H1 (cell line): ENCODE results near the gene VPS13A. TPM values are rescaled to one million over a fixed set of nuclear protein-coding genes. Genes with fewer than 3 reads are reported as not detected.

Experiments
- CTCF ChIA-PET: fragments of 300-600 bp; sonication (Branson Sonifier 250); formaldehyde crosslinking; loops from one replicate; lab custom pipeline; 2021; ENCODE audit not compliant: partially characterized antibody; lab: Charles Lee
- POLR2A ChIA-PET: fragments of 300-600 bp; sonication (Branson Sonifier 250); formaldehyde crosslinking; loops from one replicate; lab custom pipeline; 2021; ENCODE audit warnings: inconsistent platforms; ENCODE audit not compliant: partially characterized antibody; lab: Charles Lee
- DNase-seq, 2 experiments: peaks; one replicate each; pipeline versions ENCODE4 v3.0.0 to v3.0.0-alpha.2; 2010 to 2022; ENCODE audit warnings: low spot score in 2 of 2, low read depth in 1 of 2, mixed read lengths in 1 of 2
- FAIRE-seq: peaks from 2 replicates; lab custom pipeline; 2011; peaks lifted over from hg19 to GRCh38; lab: Jason Lieb, UNC
- H2AFZ ChIP-seq: 2 replicates; pipeline ENCODE4 v1.8.1; 2012; ENCODE audit warnings: low read length, inconsistent platforms
- H2AK5ac ChIP-seq: 2 replicates; pipeline ENCODE4 v1.6.1; 2013; ENCODE audit warnings: low read depth, low read length
- H2BK120ac ChIP-seq: replicated peaks from 2 replicates; pipeline ENCODE3; 2013; ENCODE audit warnings: low read depth, low read length, inconsistent platforms
- H2BK12ac ChIP-seq: 2 replicates; pipeline ENCODE4 v1.6.1; 2013; ENCODE audit warnings: low read depth, low read length
- H2BK15ac ChIP-seq: 2 replicates; pipeline ENCODE4 v1.6.1; 2013; ENCODE audit warnings: low read length
- H2BK20ac ChIP-seq: 2 replicates; pipeline ENCODE4 v1.6.1; 2013; ENCODE audit warnings: low read length
- H2BK5ac ChIP-seq: 2 replicates; pipeline ENCODE4 v1.6.1; 2013; ENCODE audit warnings: low read depth, low read length
- H3K14ac ChIP-seq: 2 replicates; pipeline ENCODE4 v1.6.1; 2013; ENCODE audit warnings: inconsistent platforms; ENCODE audit not compliant: insufficient read length
- H3K18ac ChIP-seq: 2 replicates; pipeline ENCODE4 v1.6.1; 2013; ENCODE audit warnings: low read length; ENCODE audit errors: extremely low read depth
- H3K23ac ChIP-seq: 2 replicates; pipeline ENCODE4 v1.6.1; 2013; ENCODE audit warnings: inconsistent platforms; ENCODE audit not compliant: insufficient read length
- H3K23me2 ChIP-seq: 2 replicates; pipeline ENCODE4 v1.6.1; 2013; ENCODE audit warnings: low read depth, low read length
- H3K27ac ChIP-seq: 2 replicates; pipeline ENCODE4 v1.6.1; 2011; ENCODE audit warnings: low read depth, low read length, inconsistent platforms
- H3K27me3 ChIP-seq, 4 experiments: replicated peaks in 1 of 4; 1 replicate in 1 of 4; 2 replicates in 3 of 4; pipeline versions ENCODE4 v1.6.1 to v1.8.1; 2011 to 2013; ENCODE audit warnings: low read length in 3 of 4, mild to moderate bottlenecking in 3 of 4, inconsistent platforms in 2 of 4, mixed read lengths in 2 of 4, moderate library complexity in 1 of 4; ENCODE audit not compliant: control insufficient read depth in 3 of 4, insufficient read depth in 3 of 4; ENCODE audit errors: extremely low read depth in 1 of 4
- H3K36me3 ChIP-seq, 4 experiments: 2 replicates each; pipeline versions ENCODE4 v1.6.1 to v1.8.1; 2011 to 2013; ENCODE audit warnings: mild to moderate bottlenecking in 4 of 4, low read length in 3 of 4, moderate library complexity in 2 of 4, control low read depth in 1 of 4, inconsistent platforms in 1 of 4; ENCODE audit not compliant: insufficient read depth in 4 of 4, control insufficient read depth in 2 of 4
- H3K4ac ChIP-seq: replicated peaks from 2 replicates; pipeline ENCODE3; 2013; ENCODE audit warnings: low read length, low read depth, mixed read lengths, inconsistent platforms; ENCODE audit not compliant: insufficient read length
- H3K4me1 ChIP-seq, 4 experiments: replicated peaks in 1 of 4; 1 replicate in 1 of 4; 2 replicates in 3 of 4; pipeline versions ENCODE4 v1.6.1 to v1.8.1; 2011 to 2013; ENCODE audit warnings: low read length in 3 of 4, inconsistent platforms in 2 of 4, mixed read lengths in 1 of 4; ENCODE audit not compliant: insufficient read depth in 4 of 4, control insufficient read depth in 3 of 4
- H3K4me2 ChIP-seq, 2 experiments: 2 replicates each; pipeline versions ENCODE4 v1.6.1 to v1.8.1; 2011 to 2013; ENCODE audit warnings: low read depth in 2 of 2, low read length in 2 of 2, control low read depth in 1 of 2, inconsistent platforms in 1 of 2, mild to moderate bottlenecking in 1 of 2; ENCODE audit not compliant: insufficient read depth in 1 of 2
- H3K4me3 ChIP-seq, 4 experiments: fragments of 200-600, 300-600 bp in 1 of 4; sonication (generic), shearing (Covaris generic), sonication (Bioruptor Twin) in 1 of 4; 2 replicates each; pipeline versions ENCODE4 v1.5.1 to v1.8.1; 2011 to 2016; ENCODE audit warnings: low read length in 4 of 4, low read depth in 3 of 4, control low read depth in 2 of 4, inconsistent platforms in 2 of 4, mild to moderate bottlenecking in 2 of 4, mixed read lengths in 1 of 4, moderate library complexity in 1 of 4; ENCODE audit not compliant: insufficient read depth in 2 of 4; ENCODE audit errors: extremely low read depth in 1 of 4
- H3K56ac ChIP-seq: replicated peaks from 2 replicates; pipeline ENCODE3; 2013; ENCODE audit warnings: low read depth, mild to moderate bottlenecking, mixed read lengths, low read length, inconsistent platforms; ENCODE audit not compliant: insufficient read length
- H3K79me1 ChIP-seq: 2 replicates; pipeline ENCODE4 v1.6.1; 2013; ENCODE audit warnings: low read depth, low read length, control low read depth
- H3K79me2 ChIP-seq, 2 experiments: 2 replicates each; pipeline versions ENCODE4 v1.6.1 to v1.8.1; 2012 to 2013; ENCODE audit warnings: low read length in 2 of 2, mild to moderate bottlenecking in 2 of 2, inconsistent platforms in 1 of 2; ENCODE audit not compliant: insufficient read depth in 2 of 2, control insufficient read depth in 1 of 2
- H3K9ac ChIP-seq, 4 experiments: replicated peaks in 1 of 4; 1 replicate in 1 of 4; 2 replicates in 3 of 4; pipeline versions ENCODE4 v1.6.1 to v1.8.1; 2011 to 2013; ENCODE audit warnings: low read depth in 3 of 4, low read length in 3 of 4, control low read depth in 2 of 4, mild to moderate bottlenecking in 2 of 4, moderate library complexity in 2 of 4, inconsistent platforms in 1 of 4; ENCODE audit errors: extremely low read depth in 1 of 4
- H3K9me3 ChIP-seq, 2 experiments: 2 replicates each; pipeline versions ENCODE4 v1.6.1 to v1.8.1; 2012 to 2013; ENCODE audit warnings: mild to moderate bottlenecking in 2 of 2, moderate library complexity in 2 of 2, control low read depth in 1 of 2, inconsistent platforms in 1 of 2, low read depth in 1 of 2, low read length in 1 of 2, mixed read lengths in 1 of 2; ENCODE audit not compliant: insufficient read depth in 2 of 2
- H4K20me1 ChIP-seq, 2 experiments: replicated peaks in 1 of 2; 2 replicates each; pipeline versions ENCODE3 to v1.8.1; 2011 to 2013; ENCODE audit warnings: inconsistent platforms in 2 of 2, low read length in 2 of 2, mild to moderate bottlenecking in 1 of 2; ENCODE audit not compliant: insufficient read depth in 2 of 2, control insufficient read depth in 1 of 2
- H4K5ac ChIP-seq: 2 replicates; pipeline ENCODE4 v1.6.1; 2013; ENCODE audit warnings: low read length, low read depth, mixed read lengths, inconsistent platforms; ENCODE audit not compliant: insufficient read length
- H4K8ac ChIP-seq: 2 replicates; pipeline ENCODE4 v1.8.0; 2013; ENCODE audit warnings: mild to moderate bottlenecking, moderate library complexity, low read length, inconsistent platforms; ENCODE audit not compliant: insufficient read depth; ENCODE audit errors: extremely low read depth
- H4K91ac ChIP-seq: replicated peaks from 2 replicates; pipeline ENCODE3; 2013; ENCODE audit warnings: low read length, mixed read lengths, inconsistent platforms; ENCODE audit not compliant: insufficient read length
- ATF2 ChIP-seq: IDR thresholded peaks from 2 replicates; pipeline ENCODE4 v1.6.1; 2012; ENCODE audit warnings: low read length, inconsistent platforms
- CEBPB ChIP-seq: IDR thresholded peaks from 2 replicates; pipeline ENCODE4 v1.6.1; 2012; ENCODE audit warnings: low read depth, low read length
- EZH2 ChIP-seq: fragments of 200-600 bp; sonication (generic); IDR thresholded peaks from 2 replicates; pipeline ENCODE4 v1.7.1; 2012; ENCODE audit warnings: low read depth, mild to moderate bottlenecking, moderate library complexity, low read length, inconsistent platforms; ENCODE audit not compliant: severe bottlenecking
- HDAC6 ChIP-seq: IDR thresholded peaks from one replicate; pipeline ENCODE4 v1.7.1; 2012; ENCODE audit warnings: low read depth, mild to moderate bottlenecking, inconsistent platforms, low read length, moderate library complexity
- RAD21 ChIP-seq, 2 experiments: IDR thresholded peaks in 1 of 2; conservative IDR thresholded peaks in 1 of 2; 2 replicates each; pipeline ENCODE4 v1.6.1; 2011; ENCODE audit warnings: low read depth in 2 of 2, low read length in 2 of 2, improper control_type of control experiment in 1 of 2, inconsistent platforms in 1 of 2, mild to moderate bottlenecking in 1 of 2, moderate library complexity in 1 of 2
- SIN3A ChIP-seq, 2 experiments: IDR thresholded peaks in 1 of 2; conservative IDR thresholded peaks in 1 of 2; 2 replicates each; pipeline ENCODE4 v1.6.1; 2011 to 2012; ENCODE audit warnings: low read length in 2 of 2, improper control_type of control experiment in 1 of 2, low read depth in 1 of 2, mild to moderate bottlenecking in 1 of 2
- SP1 ChIP-seq: IDR thresholded peaks from 2 replicates; pipeline ENCODE4 v1.6.1; 2011; ENCODE audit warnings: low read depth, low read length
- TCF12 ChIP-seq: IDR thresholded peaks from 2 replicates; pipeline ENCODE4 v1.6.1; 2011; ENCODE audit warnings: low read depth, mild to moderate bottlenecking, low read length
- WGBS, 2 experiments: shearing (Covaris generic) in 1 of 2; methylation state at CpG; one replicate each; pipeline versions ENCODE4 v1.1.6 to v1.1.7; 2013 to 2015; ENCODE audit warnings: low lambda C conversion rate in 2 of 2, mixed read lengths in 2 of 2, inconsistent platforms in 1 of 2, low coverage in 1 of 2, missing lambda C conversion rate in 1 of 2; ENCODE audit not compliant: insufficient replicate concordance in 2 of 2, insufficient coverage in 1 of 2, insufficient read length in 1 of 2; ENCODE audit errors: extremely low coverage in 1 of 2, missing lambda C conversion rate in 1 of 2; 5-methylcytosine and 5-hydroxymethylcytosine counted together
- polyA plus RNA-seq, 7 experiments: library from polyadenylated mRNA; depleted of rRNA in 3 of 7; stranded (reverse) in 5 of 7; unstranded in 2 of 7; fragments of >200 nt in 5 of 7; fragments of 200-250 nt in 2 of 7; gene quantifications; 1 replicate in 5 of 7; 2 replicates in 1 of 7; 4 replicates in 1 of 7; pipeline versions ENCODE4 v1.2.1 to v1.2.3, GENCODE V29; 2011 to 2013; ENCODE audit warnings: missing spikeins in 2 of 7, mixed read lengths in 2 of 7
- total RNA-seq: library from RNA; stranded (reverse); fragmentation: NEBNext Ultra II Directional; extraction: Animal tissue kit (Norgen Biotek cat#: 25700); gene quantifications from 2 replicates; pipeline ENCODE4 v1.2.1, GENCODE V29; 2021

VPS13A gene
- total and polyA plus RNA-seq, 2 of the 8 experiments (the other 6 are each of a cell fraction or from before 2014, with no cell fraction given), result 6.0 to 36.5 TPM

GRCh38 chr9:77161966-77162365 lies 15.4 kb upstream of the VPS13A start:
- FAIRE-seq, result no peak
- H3K14ac ChIP-seq, result no peak overlapping the region
- no peaks in the 10 kb centered on the region for H3K79me1 ChIP-seq
- H3K9me3 ChIP-seq, result no peaks in the 10 kb centered on the region
- H2BK5ac ChIP-seq, result no peak overlapping the region
- no peak overlapping the region for H3K4me3 ChIP-seq
- no peak overlapping the region for H3K4ac ChIP-seq
- H2BK15ac ChIP-seq, result no peak overlapping the region
- ChIA-PET CTCF (interaction anchor here (1.2 to 2.8 kb wide), 3 partner anchors 130 to 167 kb away, joined by 3 to 6 read pairs (median 3); no protein-coding TSS in a partner anchor), POLR2A (no interaction called here)
- H3K27me3 ChIP-seq, result no peaks in the 10 kb centered on the region
- H4K20me1 ChIP-seq, result no peaks in the 10 kb centered on the region
- H2BK20ac ChIP-seq, result no peak overlapping the region
- no peak overlapping the region for H3K4me2 ChIP-seq
- H4K8ac ChIP-seq, result no peak overlapping the region
- WGBS, 2 experiments, result 100% methylated on average over 1 of the region's 1 CpG; no CpG with 5 or more reads in 1 of the 2 experiments
- H2BK120ac ChIP-seq, result no peak overlapping the region
- H3K4me1 ChIP-seq, result peaks cover 0 to 4% (median 3%) of the 10 kb centered on the region in 4 experiments; a peak in 2 of 7 replicates
- no peak overlapping the region for H2AFZ ChIP-seq
- no peaks in the 10 kb centered on the region for H3K36me3 ChIP-seq
- no peaks in the 10 kb centered on the region for H3K79me2 ChIP-seq
- H2BK12ac ChIP-seq, result no peak overlapping the region
- no peak overlapping the region for H4K91ac ChIP-seq
- H3K56ac ChIP-seq, result no peak overlapping the region
- H2AK5ac ChIP-seq, result no peak overlapping the region
- no peak overlapping the region for H3K27ac ChIP-seq
- TF ChIP-seq EZH2 (no peak), TCF12 (no peak), CEBPB (no peak), HDAC6 (no peak), SIN3A (conservative IDR thresholded peaks at IDR 0.05 in 1 of 2, IDR thresholded peaks at IDR 0.05 in 1 of 2; ENCODE audit: low read depth in 1 of 2, low read length in 2 of 2) (no peak), ATF2 (no peak), RAD21 (IDR thresholded peaks at IDR 0.05 in 1 of 2, conservative IDR thresholded peaks at IDR 0.05 in 1 of 2; ENCODE audit: low read depth in 2 of 2, low read length in 2 of 2) (peak in 1 of 2 experiments; percentile 35; a peak in 1 of 4 replicates), SP1 (no peak)
- no peak for DNase-seq
- no peak overlapping the region for H4K5ac ChIP-seq
- H3K23ac ChIP-seq, result no peak overlapping the region
- no peak overlapping the region for H3K18ac ChIP-seq
- H3K9ac ChIP-seq, result no peak overlapping the region
- no peaks in the 10 kb centered on the region for H3K23me2 ChIP-seq
